ENCODE data around the gene LDHD. TPM values are rescaled to one million over a fixed set of nuclear protein-coding genes. Genes with fewer than 3 reads are reported as not detected.

LDHD gene
- total and polyA plus RNA-seq, 9 of the 15 experiments (the other 6 are each of a cell fraction or from before 2014, with no cell fraction given) = 0.19 to 0.86 (median 0.54) TPM; not detected in 3

DNA sequence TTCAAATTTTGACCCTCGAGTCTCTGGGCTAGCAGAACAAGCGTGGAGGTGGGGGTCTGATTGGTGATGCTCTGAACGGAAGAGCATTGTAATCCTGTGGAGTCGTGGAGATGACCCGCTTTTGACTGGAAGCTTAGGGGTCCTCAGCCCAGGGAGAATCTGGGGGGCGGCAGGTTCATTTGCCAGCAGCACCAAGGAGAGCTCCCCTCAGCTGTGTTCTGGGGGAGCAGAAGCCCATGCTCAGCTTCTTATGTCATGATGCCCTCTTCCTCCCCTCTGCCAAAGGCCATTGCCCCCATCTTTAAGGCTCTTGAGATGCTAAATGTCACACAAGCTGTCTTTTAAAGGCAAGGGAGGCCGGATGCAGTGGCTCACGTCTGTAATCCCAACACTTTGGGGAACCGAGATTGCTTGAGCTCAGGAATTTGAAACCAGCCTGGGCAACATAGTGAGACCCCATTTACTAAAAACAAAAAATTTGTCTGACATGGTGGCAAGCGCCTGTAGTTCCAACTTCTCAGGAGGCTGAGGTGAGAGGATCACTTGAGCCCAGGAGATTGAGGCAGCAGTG, 19.3 kb downstream of the LDHD start:
- Histone ChIP-seq H3K9me3 (replicated peaks; ENCODE audit: control insufficient read depth, insufficient read depth, low read depth, low read length) (no peaks in the 10 kb centered on the region), H3K79me2 (ENCODE audit: control insufficient read depth, insufficient read depth, low read length) (peaks cover under 1% of the 10 kb centered on the region; the same call in 2 of the 3 replicates), H3K4me3 (no peak overlapping the region), H3K4me2 (ENCODE audit: insufficient read depth, low read length) (no peak overlapping the region), H4K20me1 (replicated peaks; ENCODE audit: control insufficient read depth, insufficient read depth, low read length) (no peaks in the 10 kb centered on the region; the same call in 1 of the 2 replicates), H3K36me3 (ENCODE audit: control insufficient read depth, insufficient read depth, low read length) (peaks cover 24% of the 10 kb centered on the region; the same call in 2 of the 3 replicates), H3K27ac (ENCODE audit: extremely low read depth, low read depth, low read length) (no peak overlapping the region), H3K9ac (ENCODE audit: insufficient read depth in 1 of 2, low read depth in 2 of 2, low read length in 2 of 2) (no peak overlapping the region), H3K9me1 (ENCODE audit: control insufficient read depth, insufficient read depth, low read length) (no peaks in the 10 kb centered on the region), H3K4me1 (replicated peaks in 1 of 2; ENCODE audit: control insufficient read depth in 2 of 2, insufficient read depth in 2 of 2, low read length in 2 of 2) (peaks cover 10 to 12% of the 10 kb centered on the region in 2 experiments), H2AFZ (ENCODE audit: low read depth, low read length) (no peak overlapping the region), H3K27me3 (ENCODE audit: control insufficient read depth in 2 of 2, insufficient read depth in 2 of 2, low read length in 2 of 2) (no peaks in the 10 kb centered on the region)
- TF ChIP-seq, protein P1, sequence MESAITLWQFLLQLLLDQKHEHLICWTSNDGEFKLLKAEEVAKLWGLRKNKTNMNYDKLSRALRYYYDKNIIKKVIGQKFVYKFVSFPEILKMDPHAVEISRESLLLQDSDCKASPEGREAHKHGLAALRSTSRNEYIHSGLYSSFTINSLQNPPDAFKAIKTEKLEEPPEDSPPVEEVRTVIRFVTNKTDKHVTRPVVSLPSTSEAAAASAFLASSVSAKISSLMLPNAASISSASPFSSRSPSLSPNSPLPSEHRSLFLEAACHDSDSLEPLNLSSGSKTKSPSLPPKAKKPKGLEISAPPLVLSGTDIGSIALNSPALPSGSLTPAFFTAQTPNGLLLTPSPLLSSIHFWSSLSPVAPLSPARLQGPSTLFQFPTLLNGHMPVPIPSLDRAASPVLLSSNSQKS (CRISPR knock-in tag; IDR thresholded peaks at IDR 0.05) = no peak
- peak; percentile 50 for TF ChIP-seq ZNF121 (CRISPR knock-in tag; conservative IDR thresholded peaks at IDR 0.05)
- no peak for TF ChIP-seq FOXA3 (CRISPR knock-in tag; conservative IDR thresholded peaks at IDR 0.05 in 1 of 2, IDR thresholded peaks at IDR 0.05 in 1 of 2)
- no peak for TF ChIP-seq MAFG (tag; conservative IDR thresholded peaks at IDR 0.05)
- no peak for TF ChIP-seq HDAC1 (IDR thresholded peaks at IDR 0.05)
- TF ChIP-seq, protein P2, sequence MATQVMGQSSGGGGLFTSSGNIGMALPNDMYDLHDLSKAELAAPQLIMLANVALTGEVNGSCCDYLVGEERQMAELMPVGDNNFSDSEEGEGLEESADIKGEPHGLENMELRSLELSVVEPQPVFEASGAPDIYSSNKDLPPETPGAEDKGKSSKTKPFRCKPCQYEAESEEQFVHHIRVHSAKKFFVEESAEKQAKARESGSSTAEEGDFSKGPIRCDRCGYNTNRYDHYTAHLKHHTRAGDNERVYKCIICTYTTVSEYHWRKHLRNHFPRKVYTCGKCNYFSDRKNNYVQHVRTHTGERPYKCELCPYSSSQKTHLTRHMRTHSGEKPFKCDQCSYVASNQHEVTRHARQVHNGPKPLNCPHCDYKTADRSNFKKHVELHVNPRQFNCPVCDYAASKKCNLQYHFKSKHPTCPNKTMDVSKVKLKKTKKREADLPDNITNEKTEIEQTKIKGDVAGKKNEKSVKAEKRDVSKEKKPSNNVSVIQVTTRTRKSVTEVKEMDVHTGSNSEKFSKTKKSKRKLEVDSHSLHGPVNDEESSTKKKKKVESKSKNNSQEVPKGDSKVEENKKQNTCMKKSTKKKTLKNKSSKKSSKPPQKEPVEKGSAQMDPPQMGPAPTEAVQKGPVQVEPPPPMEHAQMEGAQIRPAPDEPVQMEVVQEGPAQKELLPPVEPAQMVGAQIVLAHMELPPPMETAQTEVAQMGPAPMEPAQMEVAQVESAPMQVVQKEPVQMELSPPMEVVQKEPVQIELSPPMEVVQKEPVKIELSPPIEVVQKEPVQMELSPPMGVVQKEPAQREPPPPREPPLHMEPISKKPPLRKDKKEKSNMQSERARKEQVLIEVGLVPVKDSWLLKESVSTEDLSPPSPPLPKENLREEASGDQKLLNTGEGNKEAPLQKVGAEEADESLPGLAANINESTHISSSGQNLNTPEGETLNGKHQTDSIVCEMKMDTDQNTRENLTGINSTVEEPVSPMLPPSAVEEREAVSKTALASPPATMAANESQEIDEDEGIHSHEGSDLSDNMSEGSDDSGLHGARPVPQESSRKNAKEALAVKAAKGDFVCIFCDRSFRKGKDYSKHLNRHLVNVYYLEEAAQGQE (IDR thresholded peaks at IDR 0.05; ENCODE audit: borderline replicate concordance) = peak; percentile 41; the same call in 1 of the 2 replicates
- TF ChIP-seq, protein P2 (CRISPR knock-in tag; IDR thresholded peaks at IDR 0.05; ENCODE audit: low read depth) = no peak
- no peak for DNase-seq (ENCODE audit: extremely low read depth in 1 of 4, low spot score in 3 of 4)
- in situ Hi-C loops (cut with MboI) = no loop called here
- CTCF ChIA-PET (ENCODE audit: low intra/inter-chr PET ratio) = no interaction called here
- intact Hi-C loops (cut with micrococcal nuclease) = no loop called here
- no TSS peak for BruUV-seq (replicated peaks)
- WGBS (ENCODE audit: insufficient coverage, low coverage, missing lambda C conversion rate) = 81% methylated on average over 10 of the region's 10 CpGs
- no peak for FAIRE-seq
- POLR2A ChIA-PET = interaction anchor here (0.6 to 1.0 kb wide), 2 partner anchors 8 to 14 kb away, joined by 3 read pairs; no protein-coding TSS in a partner anchor
- no peak for ATAC-seq
